B cell (primary cell): ENCODE measurements around the gene CRISPLD2. TPM values are rescaled to one million over a fixed set of nuclear protein-coding genes. Genes with fewer than 3 reads are reported as not detected.

Experiments
- ATAC-seq: fragments of 200-7000 bp; cut with Tn5 transposase; one replicate; pipeline ENCODE4 v1.10.0; 2021; ENCODE audit warnings: low read depth, mild to moderate bottlenecking, moderate number of reproducible peaks, moderate library complexity
- CTCF ChIA-PET: fragments of 350-600 bp; sonication (Branson Sonifier 250); formaldehyde crosslinking; loops from one replicate; lab custom pipeline; 2021; ENCODE audit warnings: antibody characterized with exemption, inconsistent platforms; lab: Charles Lee
- POLR2A ChIA-PET: fragments of 350-600 bp; sonication (Branson Sonifier 250); formaldehyde crosslinking; loops from one replicate; lab custom pipeline; 2021; ENCODE audit warnings: antibody characterized with exemption; lab: Charles Lee
- DNase-seq: peaks from one replicate; pipeline ENCODE4 v3.0.0; 2013
- H2AFZ ChIP-seq: 2 replicates; pipeline ENCODE4 v1.6.1; 2012; ENCODE audit warnings: mild to moderate bottlenecking, low read depth, low read length; ENCODE audit not compliant: insufficient read depth, poor library complexity, severe bottlenecking
- H3K27ac ChIP-seq, 2 donors: 1 replicate in 1 of 2; 2 replicates in 1 of 2; pipeline ENCODE4 v1.5.1; 2012 to 2013; ENCODE audit warnings: low read length in 2 of 2, mild to moderate bottlenecking in 2 of 2, moderate library complexity in 1 of 2
- H3K27me3 ChIP-seq, 4 experiments: fragments of 200-600 bp in 1 of 4; sonication (generic) in 1 of 4; replicated peaks in 1 of 4; 1 replicate in 2 of 4; 2 replicates in 2 of 4; pipeline versions ENCODE4 v1.6.1 to v1.7.0; 2013 to 2016; ENCODE audit warnings: low read length in 3 of 4, mild to moderate bottlenecking in 2 of 4, mixed read lengths in 1 of 4, moderate library complexity in 1 of 4; ENCODE audit not compliant: insufficient read depth in 4 of 4, control insufficient read depth in 3 of 4; ENCODE audit errors: control extremely low read depth in 1 of 4
- H3K36me3 ChIP-seq, 2 experiments: replicated peaks in 1 of 2; 1 replicate in 1 of 2; 2 replicates in 1 of 2; pipeline versions ENCODE4 v1.6.1 to v1.7.1; 2013; ENCODE audit warnings: low read length in 1 of 2; ENCODE audit not compliant: insufficient read depth in 2 of 2, control insufficient read depth in 1 of 2; ENCODE audit errors: control extremely low read depth in 1 of 2, extremely low read depth in 1 of 2
- H3K4me1 ChIP-seq, 2 donors: fragments of 200-600 bp in 1 of 2; sonication (generic) in 1 of 2; 1 replicate in 1 of 2; 2 replicates in 1 of 2; pipeline versions ENCODE4 v1.5.1 to v1.6.1; 2013 to 2017; ENCODE audit warnings: low read length in 2 of 2; ENCODE audit not compliant: control insufficient read depth in 2 of 2, insufficient read depth in 2 of 2
- H3K4me2 ChIP-seq: replicated peaks from 2 replicates; pipeline ENCODE3; 2012; ENCODE audit warnings: mild to moderate bottlenecking, low read depth, low read length; ENCODE audit not compliant: poor library complexity, severe bottlenecking
- H3K4me3 ChIP-seq, 5 experiments: fragments of 200-600 bp in 1 of 5; sonication (generic) in 1 of 5; 1 replicate in 3 of 5; 2 replicates in 2 of 5; pipeline versions ENCODE4 v1.5.1 to v1.7.0; 2011 to 2016; ENCODE audit warnings: low read length in 4 of 5, mild to moderate bottlenecking in 4 of 5, low read depth in 2 of 5, control low read depth in 1 of 5, moderate library complexity in 1 of 5; ENCODE audit not compliant: insufficient read depth in 1 of 5; ENCODE audit errors: control extremely low read depth in 1 of 5, extremely low read depth in 1 of 5
- H3K79me2 ChIP-seq: fragments of 200-600 bp; sonication (generic); one replicate; pipeline ENCODE4 v1.6.0; 2016; ENCODE audit warnings: low read length; ENCODE audit not compliant: control insufficient read depth, insufficient read depth
- H3K9ac ChIP-seq: fragments of 200-600 bp; sonication (generic); 2 replicates; pipeline ENCODE4 v1.6.1; 2017; ENCODE audit warnings: mild to moderate bottlenecking, low read length, moderate library complexity
- H3K9me3 ChIP-seq, 3 donors: one replicate each; pipeline versions ENCODE4 v1.6.1 to v1.7.1; 2013; ENCODE audit warnings: low read length in 2 of 3; ENCODE audit not compliant: control insufficient read depth in 2 of 3, insufficient read depth in 1 of 3; ENCODE audit errors: control extremely low read depth in 1 of 3
- H4K20me1 ChIP-seq: 2 replicates; pipeline ENCODE4 v1.6.0; 2012; ENCODE audit warnings: mild to moderate bottlenecking, low read length; ENCODE audit not compliant: insufficient read depth, control insufficient read depth, poor library complexity, severe bottlenecking
- H3K27ac Mint-ChIP-seq: one replicate; pipeline ENCODE4 v1.8.0; 2021; ENCODE audit warnings: mixed read lengths
- H3K27me3 Mint-ChIP-seq: one replicate; pipeline ENCODE4 v1.8.0; 2021; ENCODE audit warnings: mixed read lengths
- H3K4me1 Mint-ChIP-seq: one replicate; pipeline ENCODE4 v1.8.0; 2021; ENCODE audit warnings: mixed read lengths
- H3K4me3 Mint-ChIP-seq: one replicate; pipeline ENCODE4 v1.8.0; 2021; ENCODE audit warnings: mixed read lengths
- H3K9me3 Mint-ChIP-seq: one replicate; pipeline ENCODE4 v1.8.0; 2022; ENCODE audit warnings: mixed read lengths; ENCODE audit not compliant: insufficient read depth
- CTCF ChIP-seq: fragments of 200-600 bp; IDR thresholded peaks from one replicate; pipeline ENCODE4 v1.8.0; 2022; ENCODE audit warnings: antibody characterized with exemption, mild to moderate bottlenecking
- EZH2 ChIP-seq: IDR thresholded peaks from 2 replicates; pipeline ENCODE4 v1.6.1; 2012; ENCODE audit warnings: borderline replicate concordance, low read depth, mild to moderate bottlenecking, moderate library complexity, low read length; ENCODE audit not compliant: insufficient read depth, poor library complexity, severe bottlenecking
- WGBS: methylation state at CpG from one replicate; pipeline ENCODE4 v1.1.5; 2013; ENCODE audit warnings: missing lambda C conversion rate; ENCODE audit not compliant: insufficient coverage; 5-methylcytosine and 5-hydroxymethylcytosine counted together
- intact Hi-C: fragments of 100-400 bp; cut with micrococcal nuclease; formaldehyde crosslinking; loops from one replicate; pipeline ENCODE4 v1.10.0; 2022
- polyA plus RNA-seq: library from polyadenylated mRNA; depleted of rRNA; stranded (reverse); fragments of >200 nt; gene quantifications from 2 replicates; pipeline ENCODE4 v1.2.3, GENCODE V29; 2012
- total RNA-seq, 2 donors: library from RNA; stranded (reverse); fragments of 120-200 nt in 1 of 2; gene quantifications; 1 replicate in 1 of 2; 2 replicates in 1 of 2; pipeline versions ENCODE4 v1.2.3 to v1.2.4, GENCODE V29; 2013 to 2022

The CRISPLD2 gene
- total and polyA plus RNA-seq, 2 donors (not counting 1 experiment from before 2014, with no cell fraction given), result 0.25 to 0.37 TPM

GRCh38 chr16:84868328-84868727 lies 48.5 kb downstream of the CRISPLD2 start:
- Histone ChIP-seq H2AFZ (no peak overlapping the region), H3K79me2 (no peaks in the 10 kb centered on the region), H4K20me1 (no peaks in the 10 kb centered on the region), H3K4me2 (no peak overlapping the region), H3K9ac (no peak overlapping the region), H3K27me3 (peaks cover 0 to 4% (median 0%) of the 10 kb centered on the region in 4 experiments), H3K27ac (no peak overlapping the region), H3K36me3 (no peaks in the 10 kb centered on the region), H3K4me3 (no peak overlapping the region), H3K9me3 (no peaks in the 10 kb centered on the region), H3K4me1 (no peaks in the 10 kb centered on the region)
- ATAC-seq (no peak), DNase-seq (no peak)
- CTCF ChIA-PET, result no interaction called here
- TF ChIP-seq EZH2, result no peak
- TF ChIP-seq CTCF, result no peak
- H3K4me1 Mint-ChIP-seq, result no peaks in the 10 kb centered on the region
- POLR2A ChIA-PET, result no interaction called here
- H3K4me3 Mint-ChIP-seq, result no peak overlapping the region
- H3K27me3 Mint-ChIP-seq, result peaks cover 18% of the 10 kb centered on the region
- H3K9me3 Mint-ChIP-seq, result no peaks in the 10 kb centered on the region
- no peak overlapping the region for H3K27ac Mint-ChIP-seq
- intact Hi-C loops, result no loop called here
- WGBS, result 88% methylated on average over 9 of the region's 9 CpGs

- H3K27ac ChIP-seq, result no peak overlapping the region
- H3K9ac ChIP-seq, result no peak overlapping the region
- H3K4me1 Mint-ChIP-seq, result no peaks in the 10 kb centered on the region
- H3K9me3 Mint-ChIP-seq, result no peaks in the 10 kb centered on the region
- no peaks in the 10 kb centered on the region for H3K9me3 ChIP-seq
- H3K27ac Mint-ChIP-seq, result no peak overlapping the region
- no peak for TF ChIP-seq CTCF
- no peak for TF ChIP-seq EZH2
- no peaks in the 10 kb centered on the region for H3K4me1 ChIP-seq
- peaks cover 18% of the 10 kb centered on the region for H3K27me3 Mint-ChIP-seq
- no peak overlapping the region for H3K4me3 Mint-ChIP-seq
- DNase-seq (no peak), ATAC-seq (no peak)
- intact Hi-C loops, result no loop called here
- no peaks in the 10 kb centered on the region for H3K36me3 ChIP-seq
- H3K79me2 ChIP-seq, result no peaks in the 10 kb centered on the region
- no peak overlapping the region for H3K4me2 ChIP-seq
- no peak overlapping the region for H3K4me3 ChIP-seq
- H4K20me1 ChIP-seq, result no peaks in the 10 kb centered on the region
- no peak overlapping the region for H2AFZ ChIP-seq
- ChIA-PET CTCF (no interaction called here), POLR2A (no interaction called here)
- 98% methylated on average over 16 of the region's 17 CpGs for WGBS
- peaks cover 0 to 4% (median 0%) of the 10 kb centered on the region in 4 experiments for H3K27me3 ChIP-seq
These were observed 49.2 kb downstream of the CRISPLD2 start for GRCh38 chr16:84868829-84869472.
